COLO829 (cell line): ENCODE measurements around the gene AKR7A3.
"Not testable (repeated sequence)": the region's sequence is repeated elsewhere in the genome, so short reads cannot be mapped to it uniquely, and the experiment has no call there.

Experiments used
- DNase-seq: peaks from one replicate; pipeline ENCODE4 v3.0.0; 2012; ENCODE audit warnings: low spot score

Gene AKR7A3

DNA sequence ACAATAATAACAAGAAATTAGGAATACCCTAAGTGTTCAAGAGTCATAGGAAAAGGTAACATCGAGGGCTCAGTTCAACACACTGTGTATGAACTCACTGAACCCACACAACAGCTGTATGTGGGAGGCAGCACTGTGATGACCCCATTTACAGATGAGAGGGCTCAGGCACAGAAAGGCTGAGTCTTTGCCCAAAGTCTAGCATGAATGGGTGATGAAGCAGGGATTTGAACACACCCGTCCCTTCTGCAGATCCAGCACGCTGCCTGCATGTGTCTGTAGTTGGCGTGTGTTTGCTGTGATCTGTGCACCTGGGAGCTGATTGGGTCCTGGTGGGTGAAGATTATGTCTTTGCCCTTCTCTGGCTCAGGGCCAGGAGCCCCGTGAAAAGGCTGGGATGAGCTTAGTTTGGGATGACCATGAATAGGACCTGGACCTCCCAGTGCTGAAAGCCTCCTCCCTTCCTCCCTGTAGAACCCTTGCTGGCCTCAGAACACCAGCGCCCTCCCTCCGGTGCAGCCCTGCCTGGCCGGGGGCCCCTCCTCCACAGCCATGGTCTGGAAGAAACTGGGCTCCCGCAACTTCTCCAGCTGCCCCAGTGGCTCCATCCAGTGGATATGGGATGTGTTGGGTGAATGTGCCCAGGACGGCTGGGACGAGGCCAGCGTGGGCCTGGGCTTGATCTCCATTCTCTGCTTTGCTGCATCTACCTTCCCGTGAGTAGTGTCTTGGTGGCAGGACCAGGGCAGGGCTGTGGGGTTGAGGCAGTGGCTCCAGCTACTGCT, 28.7 kb upstream of the AKR7A3 start:
- DNase-seq, result no peak

DNA sequence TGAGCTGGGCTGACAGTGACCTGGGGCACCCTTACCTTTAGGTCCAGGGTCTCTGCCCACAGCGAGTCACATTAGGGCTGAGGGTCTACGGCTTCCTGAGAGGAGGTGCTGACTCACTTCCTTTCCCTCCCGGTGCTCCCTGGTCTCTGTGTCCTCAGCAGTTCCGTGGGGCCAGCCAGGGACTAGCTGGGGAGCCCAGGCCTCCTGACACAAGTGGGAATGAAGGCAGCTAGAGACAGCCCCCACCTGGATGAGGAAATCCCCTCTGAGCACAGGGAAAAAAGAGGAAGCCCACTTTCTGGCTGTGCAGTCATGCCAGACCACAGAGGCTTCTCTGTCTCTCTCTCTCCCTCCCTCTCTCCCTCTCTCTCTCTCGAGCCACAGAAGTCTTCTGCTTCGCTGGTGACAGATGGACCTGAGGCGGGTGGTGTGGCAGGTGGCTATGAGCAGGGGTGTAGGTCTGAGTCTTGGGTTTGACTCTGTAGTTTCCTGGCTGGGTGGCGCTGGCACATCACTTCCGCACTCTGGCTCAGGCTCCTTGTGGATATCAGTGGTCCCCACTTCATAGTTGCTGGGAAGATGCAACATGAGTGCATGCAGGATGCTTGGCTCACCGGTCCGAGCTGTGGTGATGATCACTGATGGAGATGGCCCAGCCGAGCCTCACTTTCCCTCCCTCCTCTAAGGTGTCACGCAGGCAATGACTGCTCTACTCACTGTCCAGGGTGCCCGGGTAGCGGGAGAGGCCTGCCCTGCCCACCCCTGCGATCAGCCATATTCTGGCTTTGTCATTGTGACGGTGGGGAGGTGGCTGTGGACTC, 27.0 kb upstream of the AKR7A3 start:
- DNase-seq, result no peak

DNA sequence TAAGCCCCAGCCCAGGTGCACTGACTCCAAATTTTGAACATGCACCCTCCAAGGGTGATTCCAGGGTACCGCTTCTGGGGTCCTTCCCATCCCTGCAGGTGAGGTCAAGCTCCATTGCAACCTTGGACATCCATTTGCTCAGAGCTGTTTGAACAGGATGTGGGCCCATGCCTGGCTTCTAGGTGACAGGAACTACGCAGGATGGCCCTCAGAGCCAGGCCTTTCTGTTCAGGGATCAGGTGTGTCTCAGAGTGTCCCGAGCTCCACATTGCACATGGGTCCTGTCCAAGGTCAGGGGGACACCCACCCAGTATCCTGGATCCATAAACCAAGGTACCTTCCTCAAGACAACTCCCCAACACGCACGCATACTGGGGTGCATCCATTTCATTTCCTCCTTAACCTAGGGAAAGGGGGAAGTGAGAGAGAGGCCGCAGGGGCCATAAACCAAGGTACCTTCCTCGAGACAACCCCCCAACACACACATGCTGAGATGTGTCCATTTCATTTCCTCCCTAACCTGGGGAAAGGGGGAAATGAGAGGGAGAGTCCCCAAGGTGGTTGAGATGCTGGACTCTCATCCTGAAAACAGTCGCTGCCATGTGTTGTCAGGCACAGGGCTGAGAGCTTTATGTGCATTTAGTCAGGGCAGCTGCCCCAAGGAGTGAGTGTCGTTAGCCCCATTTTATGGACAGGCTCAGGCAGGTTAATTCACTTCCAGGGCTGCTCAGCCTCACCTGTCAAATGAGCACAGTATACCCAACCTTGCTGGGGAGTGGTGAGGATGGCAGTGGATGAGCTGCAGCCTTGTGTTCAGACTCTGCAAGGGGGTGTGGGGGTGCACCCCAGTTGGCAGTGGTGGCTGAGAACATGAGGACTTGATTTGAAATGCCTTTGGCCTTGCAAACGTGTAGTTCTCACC, 25.7 kb upstream of the AKR7A3 start:
- no peak for DNase-seq

DNA sequence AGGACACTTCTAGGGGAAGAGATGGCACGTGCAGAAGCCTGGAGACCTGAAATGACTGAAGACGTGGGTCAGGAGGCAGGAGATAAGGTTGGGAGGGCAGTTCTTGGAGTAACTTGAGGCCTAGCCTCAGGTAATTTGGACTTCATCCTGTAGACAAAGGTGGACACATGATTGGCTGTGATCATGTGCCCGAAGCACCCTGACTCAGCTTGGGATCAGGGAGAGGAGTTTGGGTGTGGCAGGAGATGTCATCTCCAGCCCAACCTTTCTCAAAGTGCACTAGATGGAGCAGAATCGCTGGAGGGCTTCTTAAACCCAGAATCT, 25.0 kb upstream of the AKR7A3 start:
- no peak for DNase-seq

DNA sequence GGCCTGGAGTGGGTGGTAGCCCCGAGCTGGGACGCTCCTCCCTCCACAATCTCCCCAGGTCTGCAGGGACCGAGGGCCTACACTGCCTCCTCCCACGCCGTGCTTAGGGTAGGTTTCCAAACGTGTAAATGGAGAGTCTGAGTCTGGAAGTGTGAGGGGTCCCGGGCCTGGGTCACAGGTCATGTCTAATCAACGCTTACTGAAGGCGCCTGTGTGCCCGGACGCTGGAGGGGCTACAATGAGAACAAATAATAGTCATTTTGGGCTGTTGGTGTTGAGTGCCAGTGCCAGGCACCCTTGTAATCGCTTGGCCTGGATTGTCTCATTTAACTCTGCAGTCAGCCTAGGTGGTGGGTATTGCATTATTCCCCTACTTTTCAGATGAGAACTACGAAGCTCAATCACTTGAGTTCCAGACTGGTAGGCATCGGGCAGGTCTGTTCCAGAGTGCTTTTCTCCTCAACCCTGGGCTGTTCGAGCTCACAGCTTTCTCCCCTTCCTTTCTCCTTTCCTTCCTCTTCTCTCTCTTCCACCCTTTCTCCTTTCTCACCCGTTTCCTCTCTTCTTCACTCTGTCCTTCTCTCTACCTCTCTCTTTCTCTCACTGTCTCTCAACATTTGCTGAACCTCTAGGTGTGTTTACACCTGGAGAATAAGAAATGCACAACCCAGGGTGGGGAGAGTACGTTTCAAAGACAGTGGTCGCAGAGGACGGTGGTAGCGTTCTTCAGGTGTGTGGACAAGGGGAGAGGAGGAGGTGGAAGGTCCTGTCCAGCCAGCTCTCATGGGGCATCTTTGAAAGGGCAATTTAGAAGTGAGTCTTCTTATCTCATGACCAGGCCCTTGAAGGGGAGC, 24.4 kb upstream of the AKR7A3 start:
- peak; percentile 34 for DNase-seq

DNA sequence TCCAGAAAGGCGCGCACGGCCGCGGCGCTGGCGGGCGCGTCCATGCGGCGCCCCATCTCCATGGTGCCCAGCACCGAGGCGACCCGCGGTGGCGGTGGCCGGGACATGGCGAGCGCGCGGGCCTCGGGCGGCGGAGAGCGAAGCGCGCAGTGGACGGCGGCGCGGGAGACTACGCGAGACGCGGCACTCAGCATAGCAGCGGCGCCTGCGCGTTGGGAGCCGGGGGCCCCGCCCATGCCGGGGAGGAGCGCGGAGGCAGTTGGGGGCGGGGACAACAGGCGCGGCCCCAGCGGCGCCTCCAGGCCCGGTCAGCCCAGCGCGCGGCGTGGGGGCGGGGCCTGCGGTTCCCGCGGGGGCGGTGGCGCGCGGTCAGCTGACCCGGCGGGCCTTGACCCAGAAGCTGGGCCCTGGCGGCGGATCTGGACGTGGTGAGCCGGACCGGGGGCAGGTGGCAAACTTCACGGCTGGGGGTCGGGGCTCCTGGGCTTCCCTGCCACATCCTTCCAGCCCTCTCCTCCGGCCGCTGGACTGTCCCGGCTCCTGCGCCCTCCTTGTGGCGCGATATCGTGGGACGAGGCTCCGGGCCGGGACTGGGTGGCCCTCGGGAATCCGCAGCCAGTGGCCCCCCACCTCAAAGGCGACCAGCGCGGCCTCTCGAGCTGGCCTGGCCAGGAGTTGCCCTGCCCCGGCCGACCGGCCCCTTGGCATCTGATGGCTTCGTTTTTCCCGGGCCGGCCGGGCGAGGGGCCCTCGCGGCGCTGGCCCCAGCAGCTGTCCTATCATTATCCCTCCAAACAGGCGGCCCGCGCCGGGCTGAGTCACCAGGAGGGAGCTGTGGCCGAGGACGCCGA, 23.6 kb upstream of the AKR7A3 start, which contains the start of the genes AKR7A2 and SLC66A1:
Gene AKR7A2 (minus strand): TSS at position 214 of the 851 bp plus-strand sequence. CDS start 20 bp downstream, at position 194.
Gene SLC66A1 (plus strand): TSS at position 396 of the 851 bp plus-strand sequence. CDS start 5,352 bp downstream, outside the sequence.
- DNase-seq, result peak; percentile 93

DNA sequence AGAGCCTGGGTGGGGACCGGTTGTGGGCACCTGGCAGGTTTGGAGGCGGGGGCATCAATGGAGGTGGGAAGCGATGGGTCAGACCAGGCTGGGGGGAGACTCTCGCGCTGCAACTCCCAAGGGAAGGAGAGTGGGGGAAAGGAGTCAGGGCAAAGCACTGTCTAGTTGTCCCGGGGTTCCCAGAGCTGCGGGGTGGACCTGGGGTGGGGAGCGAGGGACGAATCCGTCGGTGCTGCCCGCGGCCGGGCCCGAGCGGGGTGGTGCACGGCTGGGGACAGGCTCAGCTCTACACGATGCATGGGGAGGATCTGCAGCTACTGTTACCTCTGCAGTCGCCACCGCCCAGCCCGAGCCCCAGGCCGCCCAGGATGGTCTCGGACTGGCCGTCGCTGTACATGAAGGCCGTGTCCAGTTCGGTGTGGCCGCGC, 22.9 kb upstream of the AKR7A3 start:
- DNase-seq, result no peak

DNA sequence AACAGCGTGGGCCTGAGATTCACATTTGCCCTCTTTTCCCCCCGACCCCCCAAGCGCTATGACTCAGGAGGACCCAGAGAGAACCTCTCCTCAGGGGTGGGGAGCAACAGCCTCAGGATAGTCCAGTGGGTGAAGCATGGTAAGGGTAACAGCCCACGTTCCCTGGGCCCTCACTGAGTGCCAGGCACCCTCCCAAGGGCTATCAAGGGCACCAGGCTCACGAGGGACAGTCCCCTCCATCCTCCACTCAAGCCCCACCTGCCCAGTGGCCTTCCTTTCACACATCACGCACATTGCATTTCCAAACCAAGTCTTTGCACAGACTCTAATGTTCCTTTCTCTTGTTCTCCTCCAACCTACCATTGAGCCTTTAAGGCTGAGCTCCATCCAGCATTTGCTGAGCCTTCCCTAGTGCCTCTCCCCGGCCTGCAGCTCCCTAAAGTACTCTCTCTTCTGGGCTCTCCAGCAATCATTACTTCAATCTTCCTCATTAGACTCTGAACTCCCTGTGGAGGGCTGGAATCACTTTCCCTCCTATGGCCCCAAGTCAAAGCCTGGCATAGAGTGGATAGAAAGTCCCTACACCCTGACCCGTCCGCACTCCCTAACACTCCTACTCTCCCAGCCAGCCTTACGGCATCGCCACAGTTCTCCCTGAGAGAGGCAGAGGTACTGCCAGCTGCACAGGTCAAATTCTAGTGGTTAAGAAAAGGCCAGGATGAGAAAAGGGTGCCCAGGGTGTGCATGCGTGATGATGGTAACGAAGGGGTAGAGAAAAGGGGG, 22.3 kb upstream of the AKR7A3 start:
- DNase-seq, result no peak

DNA sequence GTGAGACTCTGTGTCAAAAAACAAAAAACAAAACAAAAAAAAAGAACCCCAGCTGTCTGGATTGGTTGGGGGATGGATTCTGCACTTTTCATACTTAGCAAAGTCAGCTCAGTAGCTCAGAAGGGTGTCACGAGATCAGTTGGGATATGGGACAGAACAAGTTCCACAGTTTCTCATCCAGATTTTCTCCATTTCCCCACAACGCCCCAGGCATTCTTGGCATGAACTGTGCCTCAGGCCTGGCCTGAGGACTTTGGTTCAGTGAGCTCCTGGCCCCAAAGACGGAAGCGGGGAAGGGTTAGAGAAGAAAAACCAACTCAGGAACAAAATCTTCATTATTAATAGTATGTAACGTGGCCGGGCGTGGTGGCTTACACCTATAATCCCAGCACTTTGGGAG, 21.5 kb upstream of the AKR7A3 start:
- DNase-seq, result no peak

DNA sequence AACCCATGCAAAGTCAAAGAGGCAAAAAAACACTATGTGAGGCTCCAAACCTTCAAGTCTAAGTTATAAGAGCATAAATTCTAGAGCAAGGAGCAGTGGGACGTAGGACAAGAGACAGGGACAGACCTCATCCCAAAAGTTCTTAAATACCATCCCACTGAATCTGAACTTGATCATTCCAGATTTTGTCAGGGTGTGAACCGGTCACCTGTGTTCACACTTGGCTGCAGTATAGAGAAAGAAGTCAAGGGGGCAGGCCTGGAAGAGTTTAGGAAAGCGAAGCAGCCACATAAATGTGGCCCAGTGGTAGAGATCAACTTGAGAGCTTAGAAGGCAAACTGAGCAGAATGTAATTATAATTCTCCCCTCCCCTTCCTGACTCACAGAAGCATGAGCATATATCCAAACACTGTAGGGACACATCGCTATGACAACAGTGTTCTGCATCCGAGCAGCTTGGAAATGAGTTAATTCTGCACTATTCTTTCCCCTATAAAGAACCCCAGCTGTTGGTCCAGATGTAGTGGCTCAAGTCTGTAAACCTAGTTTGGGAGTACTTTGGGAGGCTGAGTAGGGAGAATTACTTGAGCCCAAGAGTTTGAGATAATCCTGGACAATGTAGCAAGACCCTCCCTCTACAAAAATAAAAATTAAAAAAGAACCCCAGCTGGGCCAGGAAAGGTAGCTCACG, 20.7 kb upstream of the AKR7A3 start:
- no peak for DNase-seq

DNA sequence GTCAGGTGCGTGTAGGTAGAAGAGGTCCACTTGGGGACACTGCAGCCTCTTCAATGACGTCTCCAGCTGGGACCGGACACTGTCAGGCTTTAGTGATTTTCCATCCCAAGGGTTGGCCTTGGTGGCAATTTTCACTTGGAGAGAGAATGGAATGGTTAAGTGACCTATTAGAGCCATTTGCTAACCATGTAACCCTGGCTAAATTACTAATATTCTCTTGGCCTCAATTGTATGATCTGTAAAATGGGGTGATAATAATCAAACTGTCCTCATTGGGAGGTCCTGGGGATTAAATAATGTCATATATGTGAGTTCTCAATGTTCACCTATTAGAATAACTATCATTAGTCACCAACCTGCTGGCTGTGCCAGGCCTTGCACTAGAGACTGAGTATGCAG, 19.9 kb upstream of the AKR7A3 start:
- DNase-seq, result no peak

DNA sequence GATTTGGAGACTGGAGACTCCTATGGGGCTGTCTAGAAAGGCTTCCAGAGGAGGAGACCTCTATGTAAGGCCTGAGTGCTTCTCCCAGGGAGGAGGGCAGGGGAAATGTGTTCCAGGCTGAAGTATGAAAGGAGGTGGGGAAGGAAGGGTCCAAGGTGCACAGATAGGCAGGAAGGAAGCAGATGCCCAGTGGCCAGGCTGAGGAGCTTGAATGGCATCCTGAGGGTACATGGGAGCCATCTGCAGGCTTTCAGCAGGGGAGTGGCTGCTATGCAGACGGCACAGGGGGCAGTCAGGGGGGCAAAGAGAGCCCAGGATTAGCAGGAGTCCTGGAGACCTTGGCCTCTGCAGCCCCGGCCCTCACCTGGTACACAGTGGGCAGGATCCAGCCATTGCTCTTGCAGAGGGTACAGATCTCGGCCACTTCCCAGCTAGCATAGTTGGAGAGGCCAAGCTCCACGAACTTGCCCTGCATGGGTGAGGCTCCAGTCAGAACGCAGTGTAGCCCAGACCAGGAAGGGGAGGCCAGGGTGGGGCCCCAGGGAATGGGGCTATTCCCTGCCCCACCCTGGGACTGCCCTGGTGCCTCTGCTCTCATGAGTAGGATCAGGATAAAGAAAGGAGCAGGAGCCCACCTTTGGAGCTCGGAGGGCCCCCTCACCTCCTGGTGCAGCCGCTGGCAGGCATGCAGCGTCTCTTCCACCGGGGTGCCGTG, 19.4 kb upstream of the AKR7A3 start:
- no peak for DNase-seq

DNA sequence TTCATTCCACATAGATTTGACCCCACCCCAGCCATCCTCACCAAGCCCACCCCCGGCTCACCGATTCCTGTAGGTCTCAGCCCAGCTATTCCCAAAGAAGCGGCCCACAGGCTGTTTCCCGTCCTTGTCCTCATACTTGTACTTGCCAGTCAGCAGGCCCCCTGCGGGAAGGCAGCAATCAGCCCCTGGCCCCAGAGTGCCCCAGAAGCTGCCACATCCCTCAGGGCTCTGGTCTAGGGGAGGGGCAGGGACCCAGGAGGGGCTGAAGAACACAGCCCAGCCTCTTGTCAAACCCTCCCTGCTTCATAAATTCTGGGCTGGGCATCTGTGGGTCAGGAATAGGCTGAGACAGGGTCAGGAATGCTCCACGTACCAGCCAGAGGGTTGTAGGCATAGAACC, 18.4 kb upstream of the AKR7A3 start:
- no peak for DNase-seq

DNA sequence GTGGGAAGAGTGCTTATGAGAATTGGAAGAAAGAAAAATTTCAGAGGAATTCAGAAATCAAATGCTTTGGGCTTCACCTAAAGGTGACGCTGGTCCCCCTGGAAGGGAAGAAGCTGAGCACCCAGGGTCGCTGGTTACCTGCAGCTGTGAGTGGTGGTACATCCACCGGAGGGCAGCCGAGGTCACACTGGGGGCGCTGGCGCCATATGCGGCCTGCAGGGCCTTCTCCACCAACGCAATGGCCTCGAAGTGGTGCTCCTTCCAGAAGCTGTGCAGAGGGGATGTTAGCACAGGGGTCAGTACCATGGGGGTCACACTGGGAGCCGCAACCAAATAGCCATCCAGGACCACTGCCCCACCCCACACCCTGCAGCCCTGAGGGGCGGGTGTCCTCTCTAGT, 17.3 kb upstream of the AKR7A3 start:
- DNase-seq, result no peak

DNA sequence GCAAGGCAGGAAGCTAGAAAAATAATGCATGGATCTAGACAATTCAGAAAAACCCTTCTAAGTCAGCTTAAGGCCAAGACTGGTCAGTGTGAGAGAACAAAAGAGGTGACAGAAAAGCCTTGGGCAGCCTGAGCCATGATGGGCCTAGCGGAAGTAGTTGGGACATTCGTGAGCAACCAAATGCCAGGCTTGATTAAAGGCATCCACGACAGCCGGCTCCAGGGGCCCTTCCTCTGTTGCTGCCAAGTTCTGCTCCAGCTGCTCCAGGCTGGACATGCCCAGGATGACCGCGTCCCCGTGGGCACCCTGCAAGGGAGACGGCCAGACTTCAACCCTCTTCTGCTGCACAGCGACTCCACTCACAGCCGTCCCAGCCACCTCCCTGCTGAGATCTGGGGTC, 15.5 kb upstream of the AKR7A3 start:
- DNase-seq, result not testable (repeated sequence)

DNA sequence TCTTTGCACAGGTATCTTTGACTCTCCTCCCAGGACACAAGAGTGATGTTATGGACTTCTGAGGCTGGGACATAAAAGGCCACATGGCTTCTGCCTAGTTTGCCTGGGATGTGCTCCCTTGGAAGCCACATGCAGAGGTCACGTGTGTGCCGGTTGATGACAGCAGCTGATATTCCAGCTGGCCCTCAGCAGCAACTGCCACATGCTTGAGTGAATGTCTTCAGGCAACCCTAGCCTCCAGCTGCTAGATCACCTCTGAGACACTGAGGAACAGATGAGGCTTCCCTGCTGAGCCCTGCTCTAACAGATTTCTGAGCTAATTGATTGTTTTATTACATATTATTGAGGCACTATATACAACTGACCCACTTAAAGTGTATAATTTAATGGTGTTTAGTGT, 11.6 kb upstream of the AKR7A3 start:
- DNase-seq, result no peak

DNA sequence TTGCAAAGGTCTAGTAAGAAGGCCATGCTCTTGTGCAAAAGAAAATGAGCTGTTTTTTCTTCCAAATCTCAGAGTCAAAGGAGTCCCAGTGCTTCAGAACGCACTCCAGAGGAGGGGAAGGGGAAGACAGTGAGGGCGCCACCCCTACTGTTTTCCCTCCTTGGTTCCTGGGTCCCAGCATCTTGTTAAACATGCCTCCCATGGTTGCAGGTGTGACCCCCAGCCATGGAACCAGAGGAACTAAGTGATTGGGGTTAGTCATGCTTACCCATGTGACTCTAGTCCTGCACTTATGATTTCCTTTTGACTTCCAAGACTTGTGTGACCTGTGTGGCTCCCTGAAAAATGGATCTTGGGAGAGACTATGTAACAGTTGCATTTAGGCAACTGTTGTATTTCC, 6.1 kb upstream of the AKR7A3 start:
- DNase-seq, result no peak

DNA sequence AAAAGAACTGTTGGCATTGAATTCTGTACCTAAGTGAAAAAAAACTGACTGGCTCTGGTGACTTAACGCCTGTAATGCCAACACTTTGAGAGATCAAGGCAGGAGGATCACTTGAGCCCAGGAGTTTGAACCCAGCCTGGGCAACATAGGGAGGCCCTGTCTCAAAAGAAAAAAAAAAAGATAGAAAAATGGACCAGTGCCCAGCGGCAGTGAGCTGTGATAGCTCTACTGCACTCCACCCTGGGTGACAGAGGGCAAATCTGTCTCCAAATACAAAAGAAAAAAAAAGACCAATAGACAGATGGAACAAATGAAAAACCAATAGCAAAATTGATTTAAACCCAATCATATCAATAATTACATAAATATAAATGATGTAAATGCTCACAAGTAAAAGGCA, 674 bp upstream of the AKR7A3 start:
- no peak for DNase-seq
